Fibroblast of lung (primary cell): ENCODE results near the gene CHRNA9.

Experiments
- CTCF ChIP-seq, 2 donors: IDR thresholded peaks in 1 of 2; conservative IDR thresholded peaks in 1 of 2; 1 replicate in 1 of 2; 2 replicates in 1 of 2; pipeline ENCODE4 v1.5.1; 2011 to 2012; ENCODE audit warnings: low read length in 2 of 2, control low read depth in 1 of 2, inconsistent platforms in 1 of 2, low read depth in 1 of 2, mild to moderate bottlenecking in 1 of 2
- EZH2 ChIP-seq: IDR thresholded peaks from 2 replicates; pipeline ENCODE4 v1.5.1; 2012; ENCODE audit warnings: low read length, control low read depth, mild to moderate bottlenecking; ENCODE audit errors: missing control alignments

GRCh38 chr4:40303751-40304150 is 31.4 kb upstream of the CHRNA9 start:
- TF ChIP-seq EZH2 (no peak), CTCF (conservative IDR thresholded peaks at IDR 0.05 in 1 of 2, IDR thresholded peaks at IDR 0.05 in 1 of 2; ENCODE audit: low read depth in 1 of 2, low read length in 2 of 2) (no peak)
